PC-3 (cell line): Measurements from ENCODE around the gene ENPP1. TPM values are rescaled to one million over a fixed set of nuclear protein-coding genes. Genes with fewer than 3 reads are reported as not detected.

ENCODE experiments used
- ATAC-seq: fragments of 200-7000 bp; cut with Tn5 transposase; 2 replicates; pipeline ENCODE4 v1.9.1; 2020; ENCODE audit warnings: mild to moderate bottlenecking, moderate library complexity
- BruUV-seq: library from RNA; stranded (reverse); fragments of 400-500 nt; replicated peaks from 2 replicates; lab custom pipeline; 2021; lab: Mats Ljungman, UMichigan
- CTCF ChIA-PET: fragments of 300-600 bp; sonication (Branson Sonifier 250); formaldehyde crosslinking; loops from one replicate; lab custom pipeline; 2022; ENCODE audit warnings: antibody characterized with exemption; lab: Charles Lee
- POLR2A ChIA-PET: fragments of 300-600 bp; sonication (Branson Sonifier 250); formaldehyde crosslinking; loops from one replicate; lab custom pipeline; 2022; ENCODE audit warnings: antibody characterized with exemption; ENCODE audit not compliant: unreplicated experiment; lab: Charles Lee
- DNase-seq: peaks from one replicate; pipeline ENCODE4 v3.0.0-alpha.2; 2015
- H2AFZ ChIP-seq: fragments of 300-600 bp; sonication (generic); 2 replicates; pipeline ENCODE4 v1.6.0; 2016; ENCODE audit warnings: antibody characterized with exemption, low read length
- H3F3A ChIP-seq: fragments of 300-600 bp; sonication (generic); one replicate; pipeline ENCODE4 v1.6.0; 2017; ENCODE audit warnings: antibody characterized with exemption, low read length, control low read depth, mild to moderate bottlenecking; ENCODE audit not compliant: unreplicated experiment
- H3K27ac ChIP-seq: fragments of 300-600 bp; sonication (generic); 2 replicates; pipeline ENCODE4 v1.5.1; 2016; ENCODE audit warnings: mild to moderate bottlenecking, low read length
- H3K27me3 ChIP-seq: fragments of 300-600 bp; sonication (generic); 2 replicates; pipeline ENCODE4 v1.6.1; 2016; ENCODE audit warnings: low read length, mixed read lengths
- H3K36me3 ChIP-seq: fragments of 300-600 bp; sonication (generic); 2 replicates; pipeline ENCODE4 v1.6.1; 2016; ENCODE audit warnings: low read depth, mixed run types, low read length, mixed read lengths
- H3K4me1 ChIP-seq: fragments of 300-600 bp; sonication (generic); 2 replicates; pipeline ENCODE4 v1.5.1; 2016; ENCODE audit warnings: low read length; ENCODE audit not compliant: insufficient read depth
- H3K4me2 ChIP-seq: fragments of 300-600 bp; sonication (generic); 2 replicates; pipeline ENCODE4 v1.6.0; 2016; ENCODE audit warnings: low read length
- H3K4me3 ChIP-seq: fragments of 300-600 bp; sonication (generic); 2 replicates; pipeline ENCODE4 v1.5.1; 2016; ENCODE audit warnings: mild to moderate bottlenecking, low read length, mixed read lengths
- H3K79me2 ChIP-seq: fragments of 300-600 bp; sonication (generic); 2 replicates; pipeline ENCODE4 v1.6.1; 2017; ENCODE audit warnings: low read length, mixed read lengths
- H3K9ac ChIP-seq: fragments of 300-600 bp; sonication (generic); 2 replicates; pipeline ENCODE4 v1.6.0; 2016; ENCODE audit warnings: mild to moderate bottlenecking, low read length
- H3K9me2 ChIP-seq: fragments of 300-600 bp; sonication (generic); replicated peaks from 2 replicates; pipeline ENCODE4 v1.6.1; 2016; ENCODE audit warnings: mixed run types, low read length, mixed read lengths
- H3K9me3 ChIP-seq: fragments of 300-600 bp; sonication (generic); 2 replicates; pipeline ENCODE4 v1.6.1; 2016; ENCODE audit warnings: low read length, mixed read lengths
- H4K20me1 ChIP-seq: fragments of 300-600 bp; sonication (generic); 2 replicates; pipeline ENCODE4 v1.6.1; 2016; ENCODE audit warnings: low read length, mixed read lengths
- CTCF ChIP-seq: fragments of 300-600 bp; sonication (generic); conservative IDR thresholded peaks from 2 replicates; pipeline ENCODE4 v1.5.1; 2017; ENCODE audit warnings: antibody characterized with exemption, low read depth, mild to moderate bottlenecking, low read length
- EZH2 ChIP-seq: fragments of 300-600 bp; sonication (generic); IDR thresholded peaks from one replicate; pipeline ENCODE4 v1.6.1; 2017; ENCODE audit warnings: antibody characterized with exemption, mild to moderate bottlenecking, low read length; ENCODE audit not compliant: unreplicated experiment
- EZH2phosphoT487 ChIP-seq: fragments of 300-600 bp; sonication (generic); IDR thresholded peaks from 2 replicates; pipeline ENCODE4 v1.6.1; 2018; ENCODE audit warnings: mild to moderate bottlenecking, antibody characterized with exemption, low read length, borderline replicate concordance
- intact Hi-C: fragments of 100-400 bp; cut with micrococcal nuclease; formaldehyde crosslinking; loops from 2 replicates; pipeline ENCODE4 v1.9.0; 2023
- total RNA-seq: library from RNA; depleted of rRNA; stranded (reverse); fragments of >200 nt; gene quantifications from 2 replicates; pipeline ENCODE4 v1.2.3, GENCODE V29; 2014

ENPP1 gene
- total RNA-seq, 1 experiment from 2014 or later: 5.1 TPM

GRCh38 chr6:131917318-131917717, 109.5 kb downstream of the ENPP1 start:
- Histone ChIP-seq H3K4me3 (no peak overlapping the region), H3K9me3 (no peaks in the 10 kb centered on the region), H3K36me3 (no peaks in the 10 kb centered on the region), H3K27ac (no peak overlapping the region), H3K9ac (no peak overlapping the region), H4K20me1 (no peaks in the 10 kb centered on the region), H3K9me2 (no peaks in the 10 kb centered on the region), H3K27me3 (no peaks in the 10 kb centered on the region), H3K4me2 (no peak overlapping the region), H3F3A (no peaks in the 10 kb centered on the region), H2AFZ (no peak overlapping the region), H3K4me1 (peaks cover 9% of the 10 kb centered on the region), H3K79me2 (no peaks in the 10 kb centered on the region)
- intact Hi-C loops: loop anchor here (5.0 kb wide), 1 partner anchor 565 kb away; no protein-coding TSS in a partner anchor
- no peak for ATAC-seq
- POLR2A ChIA-PET: no interaction called here
- no TSS peak for BruUV-seq
- no peak for DNase-seq
- CTCF ChIA-PET: no interaction called here
- TF ChIP-seq CTCF: no peak
- TF ChIP-seq EZH2phosphoT487: no peak
- TF ChIP-seq EZH2: no peak

- Histone ChIP-seq H3K4me1 (peaks cover 9% of the 10 kb centered on the region), H3F3A (no peaks in the 10 kb centered on the region), H3K27ac (no peak overlapping the region), H3K79me2 (no peaks in the 10 kb centered on the region), H3K9me2 (no peaks in the 10 kb centered on the region), H2AFZ (no peak overlapping the region), H3K4me3 (no peak overlapping the region), H3K4me2 (no peak overlapping the region), H3K27me3 (no peaks in the 10 kb centered on the region), H3K9me3 (no peaks in the 10 kb centered on the region), H3K9ac (no peak overlapping the region), H4K20me1 (no peaks in the 10 kb centered on the region), H3K36me3 (no peaks in the 10 kb centered on the region)
- CTCF ChIA-PET: no interaction called here
- no TSS peak for BruUV-seq
- ATAC-seq (no peak), DNase-seq (no peak)
- intact Hi-C loops: loop anchor here (5.0 kb wide), 1 partner anchor 564 kb away; no protein-coding TSS in a partner anchor
- POLR2A ChIA-PET: no interaction called here
- TF ChIP-seq EZH2phosphoT487: no peak
Measured at GRCh38 chr6:131917763-131918649, 110.2 kb downstream of the ENPP1 start.

GRCh38 chr6:131918650-131919355, 111.0 kb downstream of the ENPP1 start:
- no peak overlapping the region for H3K4me3 ChIP-seq
- intact Hi-C loops: loop anchor here (5.0 kb wide), 1 partner anchor 563 kb away; no protein-coding TSS in a partner anchor
- TF ChIP-seq EZH2: no peak
- TF ChIP-seq CTCF: no peak
- TF ChIP-seq EZH2phosphoT487: no peak
- BruUV-seq: no TSS peak
- H3F3A ChIP-seq: no peaks in the 10 kb centered on the region
- H3K9me3 ChIP-seq: no peaks in the 10 kb centered on the region
- ChIA-PET CTCF (no interaction called here), POLR2A (no interaction called here)
- H3K27ac ChIP-seq: no peak overlapping the region
- no peaks in the 10 kb centered on the region for H3K79me2 ChIP-seq
- H3K27me3 ChIP-seq: no peaks in the 10 kb centered on the region
- H2AFZ ChIP-seq: no peak overlapping the region
- no peak overlapping the region for H3K4me2 ChIP-seq
- no peaks in the 10 kb centered on the region; the same call in 1 of the 2 replicates for H3K36me3 ChIP-seq
- no peak overlapping the region for H3K9ac ChIP-seq
- no peaks in the 10 kb centered on the region for H4K20me1 ChIP-seq
- DNase-seq: no peak
- ATAC-seq: no peak
- peaks cover 9% of the 10 kb centered on the region for H3K4me1 ChIP-seq
- H3K9me2 ChIP-seq: no peaks in the 10 kb centered on the region
